HepG2 (cell line): ENCODE results near the gene OGA. TPM values are rescaled to one million over a fixed set of nuclear protein-coding genes. Genes with fewer than 3 reads are reported as not detected.
A peak's percentile ranks its signal among the peaks of the same experiment; 100 is the strongest.

ENCODE experiments used
- ATRX ChIP-seq: sonication (generic); formaldehyde crosslinking; IDR thresholded peaks from 2 replicates; pipeline ENCODE4 v1.4.0; 2020; ENCODE audit warnings: missing genetic modification reagents, borderline replicate concordance
- BRF2 ChIP-seq: sonication (generic); formaldehyde crosslinking; IDR thresholded peaks from 2 replicates; pipeline ENCODE4 v1.8.1; 2022; ENCODE audit warnings: mild to moderate bottlenecking, missing genetic modification reagents
- DZIP1 ChIP-seq: sonication (generic); formaldehyde crosslinking; IDR thresholded peaks from 2 replicates; pipeline ENCODE4 v1.5.0; 2020; ENCODE audit warnings: mild to moderate bottlenecking, missing genetic modification reagents
- GLI4 ChIP-seq: sonication (generic); formaldehyde crosslinking; IDR thresholded peaks from 2 replicates; pipeline ENCODE4 v1.5.1; 2020; ENCODE audit warnings: missing genetic modification reagents, mild to moderate bottlenecking, moderate library complexity, borderline replicate concordance
- GTF2F1 ChIP-seq: fragments of 150-350 bp; IDR thresholded peaks from 2 replicates; pipeline ENCODE4 v1.6.1; 2014; ENCODE audit warnings: low read length
- GZF1 ChIP-seq: sonication (generic); formaldehyde crosslinking; IDR thresholded peaks from 2 replicates; pipeline ENCODE4 v1.5.1; 2020; ENCODE audit warnings: mild to moderate bottlenecking, missing genetic modification reagents
- MTA1 ChIP-seq: sonication (generic); formaldehyde crosslinking; IDR thresholded peaks from 2 replicates; pipeline ENCODE4 v1.4.0; 2020; ENCODE audit warnings: missing genetic modification reagents, mild to moderate bottlenecking, borderline replicate concordance
- PBX3 ChIP-seq: sonication (generic); formaldehyde crosslinking; IDR thresholded peaks from 2 replicates; pipeline ENCODE4 v1.8.1; 2023; ENCODE audit warnings: missing genetic modification reagents, inconsistent platforms, borderline replicate concordance
- RERE ChIP-seq: IDR thresholded peaks from 2 replicates; pipeline ENCODE4 v1.6.1; 2016; ENCODE audit warnings: low read depth, missing genetic modification reagents, missing compliant biosample characterization
- RORA ChIP-seq: sonication (generic); formaldehyde crosslinking; IDR thresholded peaks from 2 replicates; pipeline ENCODE4 v1.5.0; 2020; ENCODE audit warnings: mild to moderate bottlenecking, missing genetic modification reagents, moderate library complexity
- SATB2 ChIP-seq: sonication (generic); formaldehyde crosslinking; IDR thresholded peaks from 2 replicates; pipeline ENCODE4 v1.5.0; 2020; ENCODE audit warnings: missing genetic modification reagents
- ZEB1 ChIP-seq: IDR thresholded peaks from 2 replicates; pipeline ENCODE4 v1.6.1; 2012; ENCODE audit warnings: mild to moderate bottlenecking, low read depth, inconsistent platforms; ENCODE audit not compliant: insufficient replicate concordance
- ZNF143 ChIP-seq: sonication (generic); formaldehyde crosslinking; IDR thresholded peaks from 2 replicates; pipeline ENCODE4 v1.4.0; 2020; ENCODE audit warnings: missing genetic modification reagents
- ZNF24 ChIP-seq: fragments of 450-650 bp; IDR thresholded peaks from 2 replicates; pipeline ENCODE4 v1.6.1; 2017; ENCODE audit warnings: antibody characterized with exemption, mild to moderate bottlenecking
- ZNF414 ChIP-seq: sonication (generic); formaldehyde crosslinking; IDR thresholded peaks from 2 replicates; pipeline ENCODE4 v1.5.0; 2020; ENCODE audit warnings: missing genetic modification reagents
- ZNF431 ChIP-seq: sonication (generic); formaldehyde crosslinking; IDR thresholded peaks from 2 replicates; pipeline ENCODE4 v1.9.0; 2022; ENCODE audit warnings: missing genetic modification reagents, low read depth, mild to moderate bottlenecking, borderline replicate concordance
- ZNF546 ChIP-seq: sonication (generic); formaldehyde crosslinking; conservative IDR thresholded peaks from 2 replicates; pipeline ENCODE4 v1.8.1; 2023; ENCODE audit warnings: mild to moderate bottlenecking, missing genetic modification reagents
- ZNF550 ChIP-seq: sonication (generic); formaldehyde crosslinking; IDR thresholded peaks from 2 replicates; pipeline ENCODE4 v1.4.0; 2020; ENCODE audit warnings: mild to moderate bottlenecking, missing genetic modification reagents, borderline replicate concordance
- polyA plus RNA-seq, 8 experiments: library from polyadenylated mRNA; depleted of rRNA in 3 of 8; stranded (reverse) in 7 of 8; unstranded in 1 of 8; fragments of >200 nt; fragmentation: Illumina TruSeq in 4 of 8; extraction: Trizol in 4 of 8; gene quantifications; 2 replicates each; pipeline versions ENCODE4 v1.2.1 to v1.2.3, GENCODE V29; 2011 to 2016; ENCODE audit warnings: low read depth in 4 of 8, missing spikeins in 1 of 8, mixed read lengths in 1 of 8; ENCODE audit not compliant: insufficient read depth in 1 of 8
- total RNA-seq, 5 experiments: library from RNA; depleted of rRNA; stranded (reverse); fragments of >200 nt; fragmentation: Illumina TruSeq; extraction: Trizol; gene quantifications; 2 replicates each; pipeline ENCODE4 v1.2.3, GENCODE V29; 2016; ENCODE audit warnings: low read depth in 1 of 5

OGA gene
- total and polyA plus RNA-seq, 2 of the 13 experiments (the other 11 are each of a cell fraction or from before 2014, with no cell fraction given): 33.2 to 39.8 TPM

- TF ChIP-seq GZF1 (CRISPR knock-in tag) (peak; percentile 42; the same call in 1 of the 2 replicates), DZIP1 (peak; percentile 45; the same call in 1 of the 2 replicates), ATRX (no peak), BRF2 (no peak), PBX3 (CRISPR knock-in tag) (no peak), GTF2F1 (no peak), ZNF143 (CRISPR knock-in tag) (no peak), SATB2 (CRISPR knock-in tag) (0 out of 2 replicates have a peak, but pooled peaks have one; percentile 3), ZNF550 (CRISPR knock-in tag) (no peak), ZNF24 (peak; percentile 89), RERE (CRISPR knock-in tag) (no peak), ZEB1 (no peak), ZNF546 (CRISPR knock-in tag) (no peak), ZNF414 (CRISPR knock-in tag) (no peak), RORA (CRISPR knock-in tag) (no peak), GLI4 (CRISPR knock-in tag) (no peak), MTA1 (CRISPR knock-in tag) (no peak), ZNF431 (CRISPR knock-in tag) (no peak)
Observed at GRCh38 chr10:101818872-101819633, 809 bp upstream of the OGA start (continued).
